HG03571 (cell line): ENCODE data around the gene TMED7.
"Not testable (repeated sequence)": the region's sequence is repeated elsewhere in the genome, so short reads cannot be mapped to it uniquely, and the experiment has no call there.

Experiments
- ATAC-seq: cut with Tn5 transposase; IDR thresholded peaks from one replicate; pipeline ENCODE4 v1.9.1; 2021; ENCODE audit not compliant: unreplicated experiment

TMED7 gene

DNA sequence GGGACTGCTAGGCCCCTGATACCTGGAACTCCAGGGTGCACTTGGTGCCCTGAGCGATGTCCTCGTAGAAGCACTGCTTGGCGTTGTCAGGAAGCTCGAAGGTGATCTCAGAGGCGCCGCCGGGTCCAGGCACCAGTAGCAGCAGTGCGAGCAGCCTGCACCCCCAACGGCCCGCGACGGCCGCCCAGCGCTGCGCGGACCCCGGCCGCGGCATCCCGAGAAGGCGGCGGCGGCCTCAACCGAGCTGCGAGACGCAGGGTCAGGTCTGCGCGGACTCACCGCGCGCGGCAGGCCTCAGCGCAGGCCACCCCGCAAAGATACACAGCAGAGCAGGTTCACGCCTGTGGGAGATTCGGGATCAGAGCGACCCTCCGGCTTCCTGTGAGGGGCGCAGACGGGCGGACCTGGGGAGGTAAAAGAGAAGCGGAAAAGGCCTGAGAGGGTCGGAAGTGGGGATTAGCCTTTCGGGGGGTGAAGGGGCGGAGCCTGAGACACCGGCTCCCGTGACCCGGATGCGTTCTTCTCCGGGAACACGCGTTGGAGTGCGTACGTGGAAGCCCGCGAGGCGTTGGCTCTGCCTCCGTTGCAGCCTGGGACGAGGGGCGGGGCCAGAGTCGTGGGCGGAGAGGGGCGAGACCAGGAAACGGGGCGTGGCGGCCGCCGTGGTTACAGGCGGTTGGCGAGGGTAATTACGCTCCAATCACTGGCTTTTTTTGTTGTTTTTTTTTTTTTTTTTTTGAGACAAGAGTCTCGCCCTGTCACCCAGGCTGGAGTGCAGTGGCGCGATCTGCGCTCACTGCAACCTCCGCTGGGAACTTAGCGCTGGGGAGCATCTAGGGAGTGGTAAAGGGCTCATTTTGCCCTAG lies at the start of gene TMED7:
TMED7 (minus strand) TSS at position 458 of the 866 bp plus-strand sequence; CDS start at position 214, 244 bp downstream.
- ATAC-seq = peak; percentile 92

DNA sequence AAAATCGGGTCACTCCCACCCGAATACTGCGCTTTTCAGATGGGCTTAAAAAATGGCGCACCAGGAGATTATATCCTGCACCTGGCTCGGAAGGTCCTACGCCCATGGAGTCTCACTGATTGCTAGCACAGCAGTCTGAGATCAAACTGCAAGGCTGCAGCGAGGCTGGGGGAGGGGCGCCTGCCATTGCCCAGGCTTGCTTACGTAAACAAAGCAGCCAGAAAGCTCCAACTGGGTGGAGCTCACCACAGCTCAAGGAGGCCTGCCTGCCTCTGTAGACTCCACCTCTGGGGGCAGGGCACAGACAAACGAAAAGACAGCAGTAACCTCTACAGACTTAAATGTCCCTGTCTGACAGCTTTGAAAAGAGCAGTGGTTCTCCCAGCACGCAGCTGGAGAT lies 48.9 kb upstream of the TMED7 start:
- ATAC-seq = not testable (repeated sequence)

DNA sequence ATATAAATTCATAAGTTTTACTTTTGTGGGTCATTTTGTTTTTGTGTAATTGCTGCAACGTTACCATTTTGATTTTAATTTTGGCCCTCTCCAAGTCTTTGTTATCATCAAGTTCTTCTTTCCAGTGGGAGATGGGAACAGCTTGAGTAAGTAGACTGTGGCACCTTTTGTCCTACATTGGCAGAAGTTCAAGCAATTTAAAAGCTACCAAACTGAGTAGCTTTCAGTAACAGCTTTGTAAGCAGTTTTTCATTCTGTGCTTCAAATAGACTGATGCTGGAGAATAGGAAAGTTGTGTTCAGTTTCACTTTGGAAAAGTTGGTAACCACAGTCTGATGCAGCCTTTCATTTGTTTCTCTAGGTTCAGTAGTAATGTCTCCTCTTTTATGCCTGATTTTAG lies 47.8 kb upstream of the TMED7 start:
- ATAC-seq = no peak

DNA sequence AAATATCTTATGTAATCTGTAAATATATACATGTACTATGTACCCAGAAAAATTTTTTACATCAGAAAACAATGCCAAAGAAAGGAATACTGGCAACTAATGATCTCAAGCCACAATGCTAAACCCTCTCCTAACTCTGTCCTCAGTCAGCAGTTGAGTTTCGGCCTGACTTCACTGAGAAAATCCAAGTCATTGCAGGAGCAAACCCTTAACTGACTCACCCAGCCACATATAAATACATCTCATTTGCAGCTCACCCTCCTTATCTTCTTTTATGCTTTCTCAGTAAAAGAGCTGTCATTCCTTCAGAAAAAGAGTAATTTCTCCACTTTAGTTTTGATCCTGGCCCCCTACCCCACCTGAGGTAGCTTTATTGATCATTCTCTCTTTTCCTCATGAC lies 46.1 kb upstream of the TMED7 start:
- ATAC-seq = no peak

DNA sequence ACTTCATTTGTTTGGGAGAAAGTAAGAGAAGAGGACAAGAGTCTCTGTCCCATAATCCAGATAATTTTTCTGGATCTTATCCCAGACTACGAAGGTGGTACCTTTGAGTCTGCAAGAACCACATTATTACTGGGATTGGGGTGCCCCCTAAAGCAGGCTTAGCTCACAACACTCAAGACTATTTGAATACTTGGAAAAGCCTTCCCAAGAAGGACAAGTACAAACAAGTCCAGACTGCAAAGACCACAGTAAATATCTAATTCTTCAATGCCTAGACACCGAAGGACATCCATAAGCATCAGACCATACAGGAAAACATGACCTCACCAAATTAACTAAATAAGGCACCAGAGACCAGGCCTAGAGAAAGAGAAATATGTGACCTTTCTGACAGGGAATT lies 40.2 kb upstream of the TMED7 start:
- no peak for ATAC-seq

DNA sequence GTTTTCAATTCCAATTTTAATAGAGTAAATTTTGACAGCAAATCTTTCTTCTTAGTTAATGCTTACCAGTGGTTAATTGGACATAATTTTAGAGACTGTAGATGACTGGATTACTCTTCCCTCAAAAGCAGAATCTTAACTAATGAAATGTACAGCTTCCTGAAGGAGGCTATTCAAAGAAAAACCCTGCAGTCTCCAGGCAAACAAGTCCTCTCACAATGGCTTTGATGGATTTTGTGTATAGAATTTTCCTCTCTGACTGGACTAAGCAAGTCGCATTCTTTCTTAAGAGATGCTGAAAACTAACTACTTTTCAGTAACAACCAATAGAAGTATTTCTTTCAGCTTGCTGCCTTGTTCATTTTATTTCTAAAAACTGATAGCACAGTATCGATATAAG lies 35.7 kb upstream of the TMED7 start:
- no peak for ATAC-seq

DNA sequence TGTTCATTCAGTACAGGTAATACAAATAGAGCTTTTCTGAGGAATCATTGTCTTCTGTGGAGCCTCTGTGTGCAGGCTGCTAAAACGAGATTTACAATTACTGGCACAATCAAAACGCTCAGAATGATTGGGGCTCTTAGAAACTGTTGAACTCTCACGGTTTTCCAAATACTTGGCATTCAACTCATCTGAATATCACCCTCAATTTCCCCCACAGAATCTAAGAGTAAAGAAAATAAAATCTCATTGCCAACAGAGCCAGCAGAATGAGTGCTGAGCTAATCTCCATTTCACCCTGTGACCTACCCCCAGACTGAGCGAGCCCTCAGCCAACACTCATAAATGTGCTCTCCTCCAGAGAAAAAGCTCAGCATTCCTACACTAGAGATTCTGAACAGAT lies 35.3 kb upstream of the TMED7 start:
- ATAC-seq = no peak

DNA sequence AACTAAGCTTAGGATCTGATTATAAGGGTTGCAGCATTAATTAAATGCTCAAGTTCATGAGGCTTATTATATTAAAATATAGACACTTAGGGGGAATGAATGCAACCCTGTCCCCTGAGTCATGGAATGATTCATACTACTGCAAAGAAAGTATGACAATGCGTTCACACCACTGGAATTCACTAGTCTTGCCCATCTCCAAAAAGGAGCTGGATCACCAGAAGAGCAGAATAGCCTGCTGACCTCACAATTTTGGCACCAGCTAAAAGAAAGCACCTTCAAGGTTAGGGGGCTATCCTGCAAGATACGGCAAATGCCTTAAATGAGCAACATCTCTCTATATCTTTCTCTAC lies 32.0 kb upstream of the TMED7 start:
- no peak for ATAC-seq

DNA sequence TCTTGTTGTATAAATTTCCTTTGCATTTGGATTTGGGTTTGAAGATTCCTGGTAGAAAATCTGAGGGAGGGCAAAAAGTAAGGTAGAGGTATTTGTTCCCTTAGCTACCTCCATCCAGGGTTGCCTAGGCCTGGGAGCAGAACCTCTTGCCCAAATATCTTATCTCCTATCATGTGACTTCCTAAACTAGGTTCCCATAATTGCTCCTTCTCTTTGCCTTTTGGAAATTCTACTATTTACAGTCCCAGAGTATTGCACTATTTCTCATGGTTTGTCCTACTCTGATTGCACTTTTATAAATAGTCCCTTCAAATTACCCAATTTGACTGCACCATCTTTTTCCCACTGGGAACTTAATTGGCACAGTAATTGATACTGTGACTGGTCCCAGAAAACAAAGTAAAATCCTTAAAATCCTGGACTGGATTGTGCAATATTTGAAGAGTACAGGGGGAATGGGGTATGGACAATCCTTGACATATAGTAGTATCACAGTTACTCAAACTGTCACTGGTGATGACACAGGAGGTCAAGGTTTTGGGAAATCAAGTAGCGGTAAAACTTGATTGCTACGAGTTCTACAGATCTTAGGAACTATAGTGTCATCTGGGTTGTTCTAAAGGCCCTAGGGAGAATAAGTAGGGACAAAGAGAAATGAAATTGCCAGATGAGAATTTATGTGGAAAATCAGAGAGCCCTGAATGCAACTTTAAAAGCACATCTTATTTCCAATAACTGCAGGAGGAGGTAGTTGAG lies 31.5 kb upstream of the TMED7 start:
- ATAC-seq = no peak

DNA sequence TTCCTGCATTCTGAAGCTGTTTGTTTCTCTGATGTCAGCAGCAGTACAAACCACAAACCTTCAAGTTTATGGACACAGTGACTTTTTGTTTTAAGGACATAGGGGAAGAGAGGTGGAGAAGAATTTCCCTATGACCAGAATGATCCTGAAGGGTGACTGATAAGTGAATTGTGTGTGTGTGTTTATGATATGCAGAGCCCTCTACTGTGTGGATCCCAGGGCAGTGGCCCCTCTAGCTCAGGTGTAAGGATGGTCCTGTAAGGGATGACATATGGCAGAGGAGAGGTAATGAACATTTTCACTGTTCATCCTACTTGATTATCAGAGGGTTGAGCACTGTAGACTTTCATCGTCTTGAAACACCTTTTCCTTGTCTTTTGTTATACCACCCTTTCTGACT lies 30.6 kb upstream of the TMED7 start:
- no peak for ATAC-seq

DNA sequence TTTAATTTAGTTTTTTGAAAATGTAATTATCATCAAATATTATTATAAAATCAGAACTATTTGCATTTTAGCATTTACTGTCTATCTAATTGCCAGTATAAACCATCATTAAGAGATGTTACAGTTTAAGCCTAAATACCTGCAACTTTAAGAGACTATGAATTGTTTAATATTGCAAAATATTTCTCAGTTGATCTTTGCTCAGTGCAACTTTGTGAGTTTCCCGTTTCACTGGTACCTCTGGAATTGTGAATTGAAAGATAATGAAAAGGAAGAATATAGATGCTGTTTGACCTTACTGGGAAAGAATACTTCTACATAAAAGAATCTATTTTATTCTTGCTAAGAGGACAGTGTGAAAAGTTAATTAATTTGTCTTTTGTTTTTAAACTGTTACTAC lies 30.2 kb upstream of the TMED7 start:
- no peak for ATAC-seq

DNA sequence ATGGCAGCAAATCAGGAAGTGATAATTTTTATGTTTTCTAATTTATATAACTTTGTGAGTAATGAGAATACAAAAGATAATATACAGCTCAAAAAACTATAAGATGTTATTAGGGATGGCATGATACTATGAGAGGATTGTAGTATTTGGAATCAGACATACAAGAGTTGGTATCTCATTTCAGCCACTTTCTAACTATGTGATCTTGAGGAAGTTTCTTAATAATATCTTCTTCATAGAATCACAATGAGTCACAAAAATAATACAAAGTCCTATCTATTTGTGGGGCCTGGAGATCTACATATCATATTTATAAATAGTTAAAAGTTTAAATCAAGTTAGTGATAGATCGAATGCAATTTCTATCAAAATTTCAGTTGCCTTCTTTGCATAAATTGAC lies 23.7 kb upstream of the TMED7 start:
- no peak for ATAC-seq

DNA sequence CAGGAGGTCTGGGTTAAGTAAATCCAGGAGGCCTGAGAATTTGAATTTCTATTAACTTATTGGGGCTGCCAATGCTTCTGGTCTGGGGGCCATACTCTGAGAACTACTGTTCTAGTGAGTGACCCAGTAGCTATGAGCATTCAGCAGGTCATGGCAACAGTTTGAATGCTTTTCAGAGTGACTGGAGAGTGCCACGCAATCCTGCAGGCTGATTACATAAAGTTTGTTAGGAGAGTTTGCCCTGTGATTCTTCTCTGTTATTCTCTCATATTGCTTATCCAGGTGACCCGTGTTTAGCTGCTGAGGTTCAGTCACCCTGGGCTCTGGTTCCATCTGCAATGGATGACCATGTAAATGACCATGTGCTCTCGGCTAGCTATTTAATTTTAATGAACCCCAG lies 22.2 kb upstream of the TMED7 start:
- no peak for ATAC-seq

DNA sequence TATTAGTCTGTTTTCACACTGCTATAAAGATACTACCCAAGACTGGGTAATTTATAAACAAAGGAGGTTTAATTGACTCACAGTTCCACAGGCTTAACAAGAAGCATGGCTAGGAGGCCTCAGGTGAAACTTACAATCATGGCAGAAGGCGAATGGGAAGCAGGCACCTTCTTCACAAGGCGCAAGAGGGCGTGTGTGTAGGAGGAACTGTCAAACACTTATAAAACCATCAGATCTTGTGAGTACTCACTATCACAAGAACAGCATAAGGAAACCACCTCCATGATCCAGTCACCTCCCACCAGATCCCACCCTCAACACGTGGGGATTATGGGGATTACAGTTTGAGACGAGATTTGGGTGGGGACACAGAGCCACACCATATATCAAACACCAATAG lies 19.6 kb upstream of the TMED7 start:
- not testable (repeated sequence) for ATAC-seq

DNA sequence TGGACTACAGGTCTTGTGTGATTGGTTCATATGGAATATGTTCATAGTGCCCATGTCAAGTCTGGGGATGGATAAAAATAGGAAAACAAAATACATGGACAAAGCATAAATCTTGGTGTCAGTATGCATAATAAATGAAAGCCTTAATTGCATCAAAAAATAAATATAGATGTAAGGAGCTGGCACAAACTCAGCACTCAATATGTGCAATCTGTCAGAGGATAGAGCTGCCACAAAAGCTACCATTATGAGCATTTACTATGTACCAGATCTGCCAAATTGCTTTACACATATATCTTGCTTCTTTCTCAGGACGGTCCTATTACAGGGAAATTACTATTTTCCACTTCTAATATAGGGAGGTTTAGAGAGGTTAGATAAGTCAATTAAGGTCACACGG lies 18.2 kb upstream of the TMED7 start:
- no peak for ATAC-seq

DNA sequence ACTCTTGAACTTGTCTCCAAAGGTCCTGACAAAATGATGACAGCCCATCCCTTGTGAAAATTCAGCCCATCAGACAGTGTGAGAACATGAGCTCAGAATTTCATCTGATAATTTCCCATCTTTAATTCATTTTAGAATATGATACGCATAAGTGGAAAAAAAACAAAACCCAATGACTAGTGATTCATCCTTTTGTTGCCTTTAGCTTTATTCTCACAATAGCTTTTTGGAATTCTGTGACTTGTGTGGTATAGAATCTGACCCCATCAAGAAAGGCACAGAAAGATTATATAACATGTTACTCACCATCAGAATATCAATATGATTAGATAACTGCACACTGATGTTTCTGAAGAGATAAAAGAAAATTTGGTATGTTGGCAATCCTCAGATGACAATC lies 16.1 kb upstream of the TMED7 start:
- ATAC-seq = no peak

DNA sequence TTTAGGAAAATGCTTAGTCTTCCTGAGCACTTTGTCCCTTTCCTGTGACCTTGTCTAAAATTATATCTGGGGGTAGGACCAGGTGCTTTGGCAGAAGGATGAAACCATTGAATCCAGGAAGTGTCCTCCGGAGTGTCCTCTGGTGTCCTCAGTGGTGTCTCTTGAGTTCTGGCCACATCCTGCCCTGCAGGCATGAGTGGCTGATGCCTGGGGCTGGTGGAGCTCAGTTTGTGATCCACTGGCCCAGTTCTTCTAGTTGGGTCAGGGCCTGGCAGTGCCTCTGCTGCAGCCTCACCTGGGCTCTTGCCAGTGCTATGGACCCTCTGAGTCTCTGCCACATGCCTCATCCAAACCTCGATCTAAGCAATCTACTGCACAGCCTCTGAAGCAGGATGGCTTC lies 14.4 kb upstream of the TMED7 start:
- no peak for ATAC-seq

DNA sequence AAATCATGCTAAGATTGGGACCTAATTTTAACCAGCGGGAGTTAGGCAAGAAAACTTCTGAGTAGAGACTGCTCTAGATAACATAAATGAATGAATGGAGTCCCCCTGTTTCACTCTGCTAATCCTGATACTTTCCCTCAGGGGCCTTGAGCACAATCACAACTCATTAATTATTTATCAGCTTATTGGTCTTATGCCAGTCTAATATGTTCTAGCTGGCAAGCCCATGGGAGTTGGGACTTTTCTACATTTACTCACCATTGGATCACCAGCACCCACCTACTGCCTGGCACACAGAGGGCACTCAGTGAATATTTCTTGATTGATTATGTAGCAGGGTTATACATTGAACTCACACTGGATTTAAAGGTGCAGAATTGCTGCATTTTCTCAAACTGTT lies 13.5 kb upstream of the TMED7 start:
- no peak for ATAC-seq

DNA sequence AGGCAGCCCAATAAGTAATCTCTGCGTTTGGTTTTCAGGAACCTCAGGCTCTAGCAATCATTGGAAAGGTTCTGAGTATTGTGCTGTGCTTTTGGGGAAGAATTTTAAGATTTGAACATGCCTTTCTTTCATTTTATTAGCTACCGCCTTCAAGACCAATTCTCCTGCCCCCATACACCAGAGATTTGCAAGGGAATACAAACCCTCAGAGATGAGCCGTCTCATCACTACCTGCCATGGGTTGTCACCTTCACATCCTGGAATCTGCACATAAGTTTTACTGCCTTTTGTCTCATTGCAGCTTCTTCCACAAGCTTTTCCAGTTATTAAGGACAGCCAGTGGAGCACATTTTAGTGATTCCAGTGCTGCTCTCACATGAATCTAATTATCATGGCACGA lies 11.7 kb upstream of the TMED7 start:
- ATAC-seq = no peak

DNA sequence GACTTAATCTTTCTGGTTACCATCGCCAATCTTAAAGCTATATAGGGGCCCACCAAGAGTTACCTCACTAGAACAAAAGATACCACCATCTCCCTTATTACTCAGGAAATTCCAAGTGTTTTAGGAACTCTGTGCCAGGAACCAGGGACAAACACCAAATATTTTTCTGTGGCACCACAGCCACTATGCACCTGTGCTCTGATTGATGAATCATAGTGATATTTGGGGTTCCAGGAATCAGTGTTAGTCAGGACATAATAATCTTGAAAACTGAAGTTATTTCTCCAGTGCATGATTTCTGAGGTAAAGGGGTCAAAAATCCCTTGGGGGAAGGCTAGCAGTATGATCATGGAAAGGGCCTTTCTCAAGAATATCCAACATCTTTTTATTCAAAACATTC lies 10.2 kb upstream of the TMED7 start:
- ATAC-seq = no peak

DNA sequence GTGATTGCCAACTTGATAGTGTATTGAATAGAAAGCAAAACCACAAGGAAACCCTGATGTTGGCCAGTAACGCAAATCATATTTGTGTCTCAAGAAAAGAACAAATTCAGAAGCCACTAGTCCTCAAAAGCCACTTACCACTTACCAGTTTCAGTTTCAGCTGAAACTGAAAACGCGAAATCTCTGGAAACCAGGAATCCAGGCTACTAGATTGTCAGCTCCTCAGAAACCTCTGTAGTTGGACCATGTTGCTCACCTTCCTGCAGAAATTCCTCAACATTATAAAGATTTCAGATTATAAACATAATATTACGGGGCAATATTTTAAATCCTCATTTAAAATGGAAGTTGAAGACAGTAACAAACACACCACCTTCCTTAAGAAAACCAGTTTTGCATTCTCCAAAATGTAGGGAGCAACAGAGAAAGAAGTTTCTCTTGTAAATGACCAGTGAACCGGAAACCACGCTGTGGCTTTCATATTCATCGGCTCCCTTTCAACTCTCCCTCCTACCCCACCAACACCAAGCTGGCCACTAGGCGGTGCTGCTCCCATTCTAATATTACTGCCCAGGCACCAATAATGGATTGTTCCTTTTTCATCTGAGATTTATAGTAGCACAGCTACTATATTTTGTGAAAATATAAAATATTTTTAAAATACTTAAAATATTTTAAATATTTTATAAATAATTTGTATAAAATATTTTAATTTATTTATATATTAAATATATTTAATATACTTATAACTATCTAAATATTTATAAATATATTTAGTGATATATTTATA lies 8.7 kb upstream of the TMED7 start:
- peak; percentile 50 for ATAC-seq

DNA sequence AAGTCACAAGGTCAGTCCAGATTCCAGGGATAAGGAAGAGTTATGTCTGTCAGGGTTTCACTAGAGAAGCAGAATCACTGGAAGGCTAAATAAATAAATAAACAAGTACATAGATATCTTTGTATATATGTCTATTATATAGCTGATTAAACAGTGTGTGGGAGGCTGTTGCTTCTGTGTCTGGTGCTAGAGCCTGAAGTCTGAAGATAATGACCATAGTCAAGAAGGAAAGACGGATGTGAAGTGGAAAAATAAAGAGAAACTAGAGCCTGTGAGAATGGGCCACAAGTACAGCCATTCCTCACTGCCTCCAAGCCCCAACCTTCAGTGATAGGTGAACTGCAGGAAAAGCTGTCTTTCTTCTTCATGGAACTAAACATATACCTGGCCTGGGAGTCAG lies 4.1 kb upstream of the TMED7 start:
- ATAC-seq = no peak
